K562 treated with DMSO at 1 percent for 12 hours (cell line): ENCODE results near the gene SMARCC2. TPM values are rescaled to one million over a fixed set of nuclear protein-coding genes. Genes with fewer than 3 reads are reported as not detected.

Source experiments
- total RNA-seq: library from RNA; unstranded; fragments of 300-600 nt; gene quantifications from 2 replicates; pipeline ENCODE4 v1.2.3, GENCODE V29; 2022; ENCODE audit not compliant: insufficient read depth

The SMARCC2 gene
- 21.7 and 70.9 TPM in 2 replicates for total RNA-seq

DNA sequence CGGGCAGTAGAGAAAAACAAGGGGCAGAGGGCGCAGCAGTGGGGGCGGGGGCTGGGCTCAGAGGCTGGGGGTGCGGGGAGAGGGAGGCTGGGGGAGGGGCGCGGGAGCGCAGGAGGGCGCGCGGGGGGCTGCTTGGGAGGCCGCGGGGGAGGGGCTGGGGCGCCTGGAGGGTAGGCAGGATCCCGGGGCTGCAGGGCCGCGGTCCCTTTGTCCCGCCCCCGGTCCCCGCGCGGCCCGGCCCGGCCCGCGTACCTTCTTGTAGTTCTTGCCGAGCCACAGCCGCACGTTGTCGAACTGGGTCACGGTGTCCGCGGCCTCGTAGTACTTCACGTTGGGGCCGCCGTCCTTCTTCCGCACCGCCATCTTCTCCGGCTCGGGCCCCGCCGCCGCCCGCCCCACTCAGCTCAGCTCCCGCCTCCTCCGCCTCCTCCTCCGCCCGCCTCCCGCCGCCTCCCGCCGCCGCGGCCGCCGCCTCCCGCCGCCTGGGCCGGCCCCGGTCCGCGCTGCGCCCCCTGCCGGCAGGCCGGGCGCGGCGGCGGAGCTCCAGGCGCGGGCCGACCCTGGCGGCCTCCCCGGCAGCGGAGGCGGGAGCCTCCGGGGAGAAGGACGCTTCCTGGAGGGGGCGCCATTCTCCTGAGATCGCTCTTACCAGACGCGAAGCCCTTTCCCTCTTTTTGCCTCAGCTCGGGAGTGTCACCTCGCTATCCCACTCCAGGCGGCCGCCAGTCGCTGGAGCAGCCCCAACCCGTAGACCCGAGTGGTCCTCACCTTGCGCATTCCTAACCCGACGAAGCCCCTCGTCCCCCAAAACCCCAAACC lies at the start of gene SMARCC2:
TSS of gene SMARCC2 (minus strand) at position 385 of the 819 bp plus-strand sequence. CDS start at position 363, 22 bp downstream.

DNA sequence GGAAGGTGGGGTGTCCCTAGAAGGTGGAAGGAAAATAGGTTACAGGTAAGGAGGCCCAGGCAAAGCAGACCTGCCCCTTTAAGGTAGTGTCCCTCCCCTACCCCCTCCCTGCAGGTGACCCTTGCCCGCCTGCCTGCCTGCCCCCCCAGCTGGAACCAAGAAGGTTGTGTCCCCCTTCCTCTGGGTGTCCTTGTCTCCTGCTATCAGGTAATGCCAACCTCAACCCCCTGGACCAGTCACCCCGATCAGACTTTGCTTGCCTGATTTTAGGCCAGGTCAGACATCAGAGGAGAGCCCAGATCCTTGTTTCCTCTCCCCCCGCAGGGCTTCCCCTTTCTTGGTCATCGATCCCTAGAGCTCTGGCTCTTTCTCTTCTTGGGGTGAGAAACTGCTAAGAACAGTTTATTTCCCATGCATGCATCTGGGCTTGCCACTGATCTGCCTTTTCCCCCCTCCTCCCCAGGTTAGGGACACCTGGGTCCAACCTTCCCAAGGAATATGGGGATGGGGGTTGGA lies 40.7 kb upstream of the SMARCC2 start, which contains the start of gene SLC39A5:
TSS of gene SLC39A5 (plus strand) at position 136 of the 516 bp plus-strand sequence. CDS start 1,224 bp downstream, outside the sequence.

DNA sequence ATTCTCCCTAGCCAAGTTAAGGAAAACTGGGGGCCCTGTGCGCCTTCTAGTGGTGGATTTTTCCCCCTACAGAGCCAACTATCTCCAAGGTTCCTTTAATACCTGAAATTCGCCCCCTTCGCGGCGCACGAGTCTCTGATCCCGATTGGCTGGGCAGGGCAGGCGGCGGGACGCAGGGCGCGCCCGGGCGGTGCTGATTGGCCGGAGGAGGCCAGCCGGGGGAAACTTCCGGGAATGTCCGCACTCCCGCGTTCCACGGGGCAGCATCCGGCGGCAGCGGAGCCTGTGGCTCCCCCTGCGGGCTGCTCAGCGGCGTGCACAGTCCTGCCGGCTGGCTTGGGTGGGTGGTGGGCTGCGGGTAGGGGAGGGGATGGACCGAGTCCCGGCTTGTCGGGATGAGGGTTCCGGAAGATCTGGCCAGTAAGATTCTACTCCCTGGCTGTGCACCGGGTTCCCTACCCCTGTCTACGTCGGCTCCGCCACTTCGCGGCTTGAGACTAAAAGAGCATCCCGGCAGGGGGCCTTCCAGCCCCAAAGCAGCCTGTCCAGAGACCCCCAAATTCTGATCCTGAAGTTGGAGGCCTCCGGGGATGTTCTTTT lies 34.9 kb upstream of the SMARCC2 start, which contains the start of gene NABP2:
TSS of gene NABP2 (plus strand) at position 241 of the 600 bp plus-strand sequence. CDS start 515 bp downstream, outside the sequence.

DNA sequence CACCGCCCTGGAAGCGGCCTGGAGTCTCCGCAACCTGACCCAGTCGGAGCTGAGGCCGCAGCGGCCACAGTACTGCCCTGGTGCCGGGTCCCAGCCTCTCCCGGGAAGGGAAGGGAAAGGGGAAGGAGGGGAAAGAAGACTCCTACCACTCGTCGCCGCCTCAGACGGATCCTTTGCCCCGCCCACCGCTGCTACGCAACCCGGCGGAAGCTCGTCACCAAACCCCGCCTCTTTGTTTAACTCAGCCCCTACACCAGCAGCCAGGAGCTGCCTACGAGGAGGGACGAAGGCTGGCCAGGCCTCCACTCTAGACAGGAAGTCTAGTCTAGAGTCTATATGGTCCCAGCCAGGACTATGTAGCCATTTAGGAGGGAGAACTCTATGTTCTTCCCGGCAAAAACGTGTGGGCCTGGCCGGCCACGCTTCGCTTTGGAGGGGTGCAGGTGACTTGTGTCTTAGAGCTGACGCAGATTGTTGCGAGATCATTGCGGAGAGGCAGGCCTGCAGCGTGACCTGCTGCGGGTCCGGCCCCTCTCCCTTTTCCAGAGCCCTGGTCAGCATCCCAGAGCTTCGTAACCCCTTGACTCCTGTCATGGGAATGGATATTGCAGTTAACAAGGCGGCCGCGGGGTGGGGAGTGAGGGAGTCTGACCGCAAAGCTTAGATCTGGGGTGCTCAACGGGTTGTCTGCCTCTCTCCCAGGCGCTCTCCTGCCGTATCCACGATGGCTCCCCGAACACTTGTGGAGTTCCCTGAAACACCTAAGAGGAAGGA lies 32.7 kb upstream of the SMARCC2 start, which contains the start of gene RNF41:
TSS of gene RNF41 (minus strand) at position 166 of the 774 bp plus-strand sequence. CDS start 7,875 bp downstream, outside the sequence.

DNA sequence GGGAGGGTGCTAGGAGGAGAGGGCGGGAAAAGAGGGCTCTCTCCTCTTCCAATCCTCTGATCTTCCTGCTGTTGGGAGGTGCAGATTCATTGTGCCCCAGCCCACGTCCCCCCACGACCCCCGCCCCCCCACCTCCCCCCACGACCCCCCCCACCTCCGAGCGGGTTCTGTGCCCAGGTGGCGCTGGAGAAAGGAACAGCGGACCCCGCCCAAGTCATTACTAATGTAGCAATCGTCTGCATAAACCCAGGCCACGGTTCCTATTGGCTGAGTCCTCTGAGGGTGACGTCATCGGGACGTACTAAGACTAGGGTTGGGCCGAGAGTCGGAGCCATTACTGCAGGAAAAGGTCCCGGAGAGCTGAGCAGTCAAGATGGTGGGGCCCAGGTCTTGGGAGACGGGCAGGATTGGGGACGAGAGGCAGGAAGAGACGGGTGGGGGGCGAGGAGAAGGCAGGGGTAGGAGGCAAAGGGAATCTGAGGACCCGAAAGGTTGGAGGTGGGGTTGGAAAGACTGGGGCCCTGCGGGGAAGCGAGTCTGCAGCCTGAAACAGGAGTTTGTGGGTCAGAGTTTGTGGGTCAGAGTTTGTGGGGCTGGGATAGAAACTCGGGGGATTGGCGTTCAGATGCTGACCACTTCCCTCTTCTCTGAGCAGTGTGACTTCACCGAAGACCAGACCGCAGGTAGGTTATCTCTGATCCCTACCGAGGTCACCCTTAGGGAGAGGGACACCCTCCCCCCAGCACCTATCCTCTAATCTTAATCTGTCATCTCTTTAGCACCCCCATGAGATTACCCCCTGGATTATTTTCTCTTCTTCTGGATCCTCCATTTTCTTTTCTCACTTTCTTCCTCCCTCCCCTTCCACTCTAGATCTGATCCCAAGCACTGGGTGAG lies 31.0 kb downstream of the SMARCC2 start, which contains the start of gene MYL6:
TSS of gene MYL6 (plus strand) at position 331 of the 897 bp plus-strand sequence. CDS start at position 374, 43 bp downstream.

DNA sequence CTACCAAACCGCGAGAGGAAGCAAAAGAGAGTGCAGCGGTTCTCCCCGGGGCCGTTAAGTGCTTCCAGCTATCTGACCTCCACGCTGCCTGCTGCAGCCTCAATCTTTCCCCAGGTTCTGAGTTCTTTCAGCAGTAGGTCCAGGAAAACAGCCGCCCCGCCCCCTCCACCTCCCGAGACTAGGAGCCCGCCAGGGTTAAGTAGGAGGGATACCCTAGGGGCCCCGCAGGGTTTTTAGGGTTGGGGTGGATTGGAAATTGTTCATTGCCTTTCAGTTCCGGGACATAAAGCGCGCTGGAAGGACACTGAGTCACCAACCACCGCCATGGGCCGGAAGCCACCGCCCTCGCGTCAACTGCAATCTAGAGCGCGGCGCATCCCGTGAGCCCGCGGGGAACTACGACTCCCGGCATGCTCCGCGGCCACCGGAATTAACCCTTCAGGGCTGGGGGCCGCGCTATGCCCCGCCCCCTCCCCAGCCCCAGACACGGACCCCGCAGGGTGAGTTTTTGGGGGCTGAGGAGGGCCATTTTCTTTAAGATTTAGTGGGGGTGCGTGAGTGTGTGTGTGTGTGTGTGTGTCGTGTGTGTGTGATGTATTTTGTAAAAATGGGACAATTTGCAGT lies 37.0 kb downstream of the SMARCC2 start, which contains the start of gene MYL6B:
TSS of gene MYL6B (plus strand) at position 456 of the 624 bp plus-strand sequence. CDS start 1,332 bp downstream, outside the sequence.

DNA sequence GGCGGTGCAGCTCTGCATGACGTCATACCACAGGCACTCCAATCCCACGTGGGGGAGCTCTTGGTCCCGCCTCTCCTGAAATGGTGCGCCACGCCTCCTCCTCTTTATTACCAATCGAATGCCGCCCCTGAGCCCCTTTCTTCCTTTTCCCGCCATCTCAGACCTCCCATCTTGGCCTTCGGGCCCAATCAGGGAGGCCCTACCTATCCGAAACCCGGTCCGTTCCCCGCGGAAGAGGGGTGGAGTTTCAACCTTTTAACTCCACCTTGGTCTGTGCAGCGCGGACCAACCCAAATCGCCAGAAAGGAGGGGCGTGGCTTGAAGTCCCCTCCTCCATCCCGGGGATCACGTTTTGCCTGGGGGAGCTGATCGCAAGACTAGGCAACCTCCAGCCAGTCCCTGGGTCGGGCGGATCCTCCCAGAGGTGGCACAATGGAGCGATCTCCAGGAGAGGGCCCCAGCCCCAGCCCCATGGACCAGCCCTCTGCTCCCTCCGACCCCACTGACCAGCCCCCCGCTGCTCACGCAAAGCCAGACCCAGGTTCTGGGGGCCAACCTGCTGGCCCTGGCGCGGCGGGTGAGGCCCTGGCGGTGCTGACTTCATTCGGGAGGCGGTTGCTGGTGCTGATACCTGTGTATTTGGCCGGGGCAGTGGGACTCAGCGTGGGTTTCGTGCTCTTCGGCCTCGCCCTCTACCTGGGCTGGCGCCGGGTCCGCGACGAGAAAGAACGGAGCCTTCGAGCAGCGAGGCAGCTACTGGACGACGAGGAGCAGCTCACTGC lies 61.2 kb downstream of the SMARCC2 start, which contains the start of gene ESYT1:
TSS of gene ESYT1 (plus strand) at position 380 of the 782 bp plus-strand sequence. CDS start at position 433, 53 bp downstream.

DNA sequence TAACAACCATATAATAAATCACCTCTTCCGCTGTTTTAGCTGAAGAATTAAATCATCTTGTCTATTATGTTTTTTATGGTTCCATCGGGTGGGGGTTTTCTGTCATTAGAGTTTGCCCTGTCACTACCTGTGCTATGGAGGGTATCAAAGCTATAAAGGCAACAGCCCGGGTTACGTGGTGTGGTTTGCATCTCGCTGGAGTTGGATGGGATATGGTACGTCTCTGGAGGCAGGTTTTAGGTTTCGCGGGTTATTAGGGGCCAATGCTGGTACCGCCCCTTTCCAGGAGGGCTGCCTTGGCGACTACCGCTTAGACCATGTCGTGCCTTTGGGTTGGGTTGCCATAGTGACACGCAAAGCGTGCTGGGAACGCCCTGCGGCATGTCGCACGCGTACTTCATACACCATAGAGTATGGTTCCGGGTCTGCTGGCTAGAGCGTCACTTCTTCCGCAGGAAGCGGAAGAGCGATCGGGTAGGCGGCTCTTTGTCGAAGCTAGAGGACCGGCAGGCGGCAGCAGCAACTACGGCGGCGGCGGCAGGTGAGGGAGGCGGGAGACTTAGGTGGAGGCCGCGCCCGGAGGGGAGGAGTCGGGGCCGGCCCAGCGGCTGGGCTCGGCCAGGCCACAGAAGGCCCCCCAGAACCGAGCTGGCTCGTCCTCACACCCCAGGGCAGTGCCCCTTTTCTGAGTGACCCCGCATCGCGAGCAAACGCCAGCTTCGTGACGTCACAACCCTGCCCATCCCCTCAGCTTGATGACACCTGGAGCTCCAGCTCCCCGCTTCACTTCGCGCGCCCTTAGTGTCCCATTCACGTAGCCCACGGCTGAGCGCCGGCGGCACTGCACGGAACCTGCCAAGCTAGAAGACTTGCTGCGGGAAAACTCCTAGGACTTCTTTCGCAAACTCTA lies 71.2 kb downstream of the SMARCC2 start, which contains the start of gene ZC3H10:
TSS of gene ZC3H10 (plus strand) at position 489 of the 910 bp plus-strand sequence. CDS start 2,297 bp downstream, outside the sequence.

DNA sequence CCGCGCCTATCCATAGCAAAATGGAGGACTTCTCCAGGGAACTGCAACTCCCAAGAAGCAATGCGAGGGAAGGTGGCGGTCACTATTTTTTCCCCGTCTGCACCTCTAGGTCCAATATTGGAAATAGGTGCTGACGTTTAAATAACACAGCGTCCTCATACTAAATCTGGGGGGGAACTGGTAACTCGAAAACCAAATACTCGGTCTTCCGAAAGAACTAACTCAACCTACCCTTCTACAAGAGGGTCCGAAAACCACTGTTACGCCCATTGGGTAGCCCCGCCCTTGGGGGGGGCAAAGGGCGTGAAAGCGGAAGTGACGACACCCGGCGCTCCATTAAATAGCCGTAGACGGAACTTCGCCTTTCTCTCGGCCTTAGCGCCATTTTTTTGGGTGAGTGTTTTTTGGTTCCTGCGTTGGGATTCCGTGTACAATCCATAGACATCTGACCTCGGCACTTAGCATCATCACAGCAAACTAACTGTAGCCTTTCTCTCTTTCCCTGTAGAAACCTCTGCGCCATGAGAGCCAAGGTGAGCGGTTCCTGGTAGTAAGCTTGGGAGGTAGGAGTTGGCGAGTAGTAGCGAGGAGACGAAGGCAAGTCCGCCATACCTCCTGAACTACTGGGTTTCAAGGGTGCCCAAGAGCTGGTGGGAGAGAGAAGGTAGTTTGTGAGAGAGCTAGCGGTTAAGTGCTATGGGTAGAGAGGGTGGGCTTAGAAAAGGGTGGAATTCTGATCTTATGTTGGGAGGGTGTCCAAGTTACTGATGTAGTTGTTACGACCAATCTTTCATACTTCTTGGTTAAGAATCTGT lies 72.8 kb downstream of the SMARCC2 start, which contains the start of gene RPL41:
TSS of gene RPL41 (plus strand) at position 367 of the 815 bp plus-strand sequence.

Other genes with a start within 250 kb of the SMARCC2 start
- 1.6 and 2.3 TPM in 2 replicates for gene PMEL, start 223.4 kb downstream of the SMARCC2 start, total RNA-seq
- gene CDK2, start 222.7 kb downstream of the SMARCC2 start, total RNA-seq = 60.8 and 102 TPM in 2 replicates
- gene RAB5B, start 215.4 kb downstream of the SMARCC2 start, total RNA-seq = 24.7 and 53.6 TPM in 2 replicates
- 28.3 and 47.1 TPM in 2 replicates for gene SUOX, start 192.2 kb downstream of the SMARCC2 start, total RNA-seq
- 5.5 and 28.5 TPM in 2 replicates for gene IKZF4, start 168.4 kb downstream of the SMARCC2 start, total RNA-seq
- 356 and 471 TPM in 2 replicates for gene RPS26, start 147.6 kb downstream of the SMARCC2 start, total RNA-seq
- 4.0 and 6.2 TPM in 2 replicates for gene ERBB3, start 109.3 kb downstream of the SMARCC2 start, total RNA-seq
- 117 and 191 TPM in 2 replicates for gene PA2G4, start 84.9 kb downstream of the SMARCC2 start, total RNA-seq
- 3,882 and 7,413 TPM in 2 replicates for gene RPL41, start 72.8 kb downstream of the SMARCC2 start, total RNA-seq
- 3.0 and 6.0 TPM in 2 replicates for gene ZC3H10, start 71.2 kb downstream of the SMARCC2 start, total RNA-seq
- 118 and 171 TPM in 2 replicates for gene ESYT1, start 61.2 kb downstream of the SMARCC2 start, total RNA-seq
- 39.6 and 50.9 TPM in 2 replicates for gene MYL6B, start 36.9 kb downstream of the SMARCC2 start, total RNA-seq
- gene MYL6, start 31.1 kb downstream of the SMARCC2 start, total RNA-seq = 825 and 1,302 TPM in 2 replicates
- 21.4 and 47.7 TPM in 2 replicates for gene RNF41, start 32.4 kb upstream of the SMARCC2 start, total RNA-seq
- gene NABP2, start 34.9 kb upstream of the SMARCC2 start, total RNA-seq = 41.0 and 51.8 TPM in 2 replicates
- not detected in 2 replicates for gene SLC39A5, start 40.6 kb upstream of the SMARCC2 start, total RNA-seq
- 9.6 and 33.7 TPM in 2 replicates for gene ANKRD52, start 68.9 kb upstream of the SMARCC2 start, total RNA-seq
- 43.3 and 62.5 TPM in 2 replicates for gene COQ10A, start 77.5 kb upstream of the SMARCC2 start, total RNA-seq
- 81.3 and 200 TPM in 2 replicates for gene CS, start 110.8 kb upstream of the SMARCC2 start, total RNA-seq
- gene CNPY2, start 126.5 kb upstream of the SMARCC2 start, total RNA-seq = 79.7 and 93.3 TPM in 2 replicates
- 12.5 and 26.6 TPM in 2 replicates for gene PAN2, start 144.5 kb upstream of the SMARCC2 start, total RNA-seq
- gene IL23A, start 149.4 kb upstream of the SMARCC2 start, total RNA-seq = 13.7 and 23.5 TPM in 2 replicates
- 25.6 and 60.4 TPM in 2 replicates for gene STAT2, start 170.6 kb upstream of the SMARCC2 start, total RNA-seq
- not detected in 2 replicates for gene APOF, start 173.4 kb upstream of the SMARCC2 start, total RNA-seq